Brain pericyte (primary cell): ENCODE measurements around the gene EHBP1.
"Not testable (repeated sequence)": the region's sequence is repeated elsewhere in the genome, so short reads cannot be mapped to it uniquely, and the experiment has no call there.

ENCODE experiments used
- DNase-seq: peaks from one replicate; pipeline ENCODE4 v3.0.0-alpha.2; 2012; ENCODE audit warnings: low read depth, low spot score

EHBP1 gene

GRCh38 chr2:63071664-63072063, 366.2 kb downstream of the EHBP1 start:
- no peak for DNase-seq

GRCh38 chr2:63073994-63074393, 368.5 kb downstream of the EHBP1 start:
- DNase-seq = no peak

GRCh38 chr2:63074399-63074798, 368.9 kb downstream of the EHBP1 start:
- not testable (repeated sequence) for DNase-seq

GRCh38 chr2:63078852-63079606, 373.5 kb downstream of the EHBP1 start:
- no peak for DNase-seq

GRCh38 chr2:63081404-63081803, 375.9 kb downstream of the EHBP1 start:
- no peak for DNase-seq

DNA sequence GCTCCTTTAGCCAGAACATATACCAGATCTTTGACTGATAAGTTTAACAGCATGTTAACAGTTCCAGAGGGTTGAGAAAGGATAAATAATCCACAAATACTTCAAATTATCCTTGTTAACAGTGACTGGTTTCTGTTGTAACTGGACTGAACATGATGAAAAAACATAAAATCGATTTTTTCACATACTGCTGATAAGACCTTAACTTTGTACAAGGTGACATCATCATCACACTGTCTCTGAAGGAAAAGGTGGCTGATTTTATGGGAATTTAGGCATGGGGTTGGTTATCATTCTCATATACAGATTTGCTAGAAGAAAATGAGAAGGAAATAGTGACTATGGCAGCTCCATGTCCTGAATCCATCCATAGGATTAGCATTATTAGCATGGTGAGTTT, 381.2 kb downstream of the EHBP1 start:
- DNase-seq = no peak

DNA sequence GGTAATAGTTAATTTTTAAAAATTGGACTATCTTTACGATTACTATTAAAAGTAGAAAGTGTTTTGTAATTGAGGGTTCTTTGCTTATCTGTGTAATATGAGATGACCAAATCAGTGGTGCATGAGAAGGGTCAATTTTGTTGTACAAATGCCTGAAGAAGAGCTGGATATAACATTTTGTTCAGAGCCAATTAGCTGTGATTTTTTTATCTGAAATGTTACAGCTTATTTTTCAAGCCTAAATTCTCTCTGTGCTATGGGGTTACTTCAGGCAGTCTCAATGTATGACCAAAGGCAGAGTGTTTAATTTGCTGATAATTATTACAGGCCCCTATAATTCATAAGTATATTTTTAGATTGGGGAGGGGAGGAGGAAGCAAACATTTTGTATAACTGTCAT, 386.9 kb downstream of the EHBP1 start:
- DNase-seq = no peak

DNA sequence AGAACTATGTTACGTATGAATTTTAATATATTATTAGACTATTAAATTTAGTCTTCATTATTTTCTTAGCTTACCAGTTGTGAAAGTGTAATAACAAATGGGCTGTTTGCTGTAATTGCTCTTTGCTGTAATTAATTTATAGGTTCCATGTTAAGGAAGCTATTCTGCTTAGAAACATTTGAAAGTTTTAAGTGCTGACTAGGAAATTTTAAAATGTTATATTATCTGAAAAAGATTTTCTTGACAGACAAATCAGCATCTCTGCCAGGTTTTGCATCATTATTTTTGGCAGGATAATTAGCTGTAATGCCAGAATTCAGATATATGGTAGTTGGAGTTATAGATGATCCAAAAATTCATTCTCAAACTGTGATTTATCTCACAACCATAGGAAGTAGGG, 387.3 kb downstream of the EHBP1 start:
- no peak for DNase-seq

- no peak for DNase-seq
These were observed 388.0 kb downstream of the EHBP1 start for GRCh38 chr2:63093502-63093901.
